NK-92 (cell line): Measurements from ENCODE around the gene SUN5.
"Not testable (repeated sequence)": the region's sequence is repeated elsewhere in the genome, so short reads cannot be mapped to it uniquely, and the experiment has no call there.

Source experiments
- DNase-seq: peaks from one replicate; lab custom pipeline; 2025; ENCODE audit not compliant: unreplicated experiment; lab: John Stamatoyannopoulos, UW

The SUN5 gene

GRCh38 chr20:32965581-32966373, 38.5 kb downstream of the SUN5 start:
- DNase-seq = no peak

- no peak for DNase-seq
These were observed 39.1 kb downstream of the SUN5 start for GRCh38 chr20:32965115-32965514.

- no peak for DNase-seq
These were observed 39.7 kb downstream of the SUN5 start for GRCh38 chr20:32964575-32964974.

- DNase-seq = no peak
These were observed 41.1 kb downstream of the SUN5 start for GRCh38 chr20:32963176-32963575.

- DNase-seq = not testable (repeated sequence)
These were observed 41.6 kb downstream of the SUN5 start for GRCh38 chr20:32962646-32963045.

GRCh38 chr20:32962053-32962452, 42.2 kb downstream of the SUN5 start:
- no peak for DNase-seq

GRCh38 chr20:32960849-32961731, 43.1 kb downstream of the SUN5 start:
- DNase-seq = no peak

GRCh38 chr20:32960222-32960518, 44.1 kb downstream of the SUN5 start:
- DNase-seq = no peak

GRCh38 chr20:32959351-32960221, 44.6 kb downstream of the SUN5 start:
- DNase-seq = no peak

- no peak for DNase-seq
These were observed 45.7 kb downstream of the SUN5 start for GRCh38 chr20:32958574-32958973.

- no peak for DNase-seq
These were observed 46.8 kb downstream of the SUN5 start for GRCh38 chr20:32957459-32957858.

GRCh38 chr20:32950539-32950938, 53.7 kb downstream of the SUN5 start:
- DNase-seq = not testable (repeated sequence)

- no peak for DNase-seq
These were observed 57.6 kb downstream of the SUN5 start for GRCh38 chr20:32946629-32947028.

- no peak for DNase-seq
These were observed 58.5 kb downstream of the SUN5 start for GRCh38 chr20:32945710-32946221.

GRCh38 chr20:32943490-32944052, 60.7 kb downstream of the SUN5 start:
- no peak for DNase-seq

GRCh38 chr20:32941155-32941885, 62.9 kb downstream of the SUN5 start:
- no peak for DNase-seq

GRCh38 chr20:32934580-32934979, 69.7 kb downstream of the SUN5 start:
- DNase-seq = no peak
